ENCODE measurements around the gene TMEM134.
A peak's percentile ranks its signal among the peaks of the same experiment; 100 is the strongest.
"Not testable (repeated sequence)": the region's sequence is repeated elsewhere in the genome, so short reads cannot be mapped to it uniquely, and the experiment has no call there.

Gene TMEM134, protein sequence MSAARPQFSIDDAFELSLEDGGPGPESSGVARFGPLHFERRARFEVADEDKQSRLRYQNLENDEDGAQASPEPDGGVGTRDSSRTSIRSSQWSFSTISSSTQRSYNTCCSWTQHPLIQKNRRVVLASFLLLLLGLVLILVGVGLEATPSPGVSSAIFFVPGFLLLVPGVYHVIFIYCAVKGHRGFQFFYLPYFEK

DNA sequence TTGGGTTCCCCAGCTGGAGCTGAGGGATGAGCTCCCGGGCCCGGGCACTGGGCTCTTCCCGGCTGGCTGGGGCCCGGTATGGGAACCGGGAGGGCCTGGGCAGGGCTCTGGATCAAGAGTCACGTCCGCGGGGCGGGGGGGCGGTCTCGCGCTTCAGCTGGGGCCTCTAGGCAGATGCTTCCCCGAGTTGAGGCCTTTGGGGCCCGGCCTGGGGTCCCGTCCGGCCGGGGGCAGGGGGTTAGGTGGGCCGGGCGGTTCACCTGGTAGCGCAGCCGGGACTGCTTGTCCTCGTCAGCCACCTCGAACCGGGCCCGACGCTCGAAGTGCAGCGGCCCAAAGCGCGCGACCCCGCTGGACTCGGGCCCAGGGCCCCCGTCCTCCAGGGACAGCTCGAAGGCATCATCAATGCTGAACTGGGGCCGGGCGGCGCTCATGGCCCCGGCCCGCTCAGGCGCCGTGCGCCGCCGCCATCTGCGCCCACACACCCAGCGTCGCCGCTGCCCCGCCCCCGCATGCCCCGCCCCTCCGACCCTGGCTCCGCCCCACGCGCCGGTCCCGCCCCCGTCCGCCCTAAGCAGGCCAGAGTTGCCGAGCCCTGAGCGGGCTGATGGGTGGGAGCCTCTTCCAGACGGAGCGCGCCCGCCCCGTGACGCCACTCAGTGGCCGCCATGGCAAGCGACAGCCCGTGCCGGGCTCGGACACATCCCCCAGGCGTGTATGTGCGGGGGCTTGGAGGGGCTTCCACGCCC lies at the start of gene TMEM134:
Gene TMEM134, minus strand, starts transcription at position 493 of the 749 bp plus-strand sequence. Its CDS starts 59 bp downstream, at position 434.
- DNase-seq: peak; percentile 93

DNA sequence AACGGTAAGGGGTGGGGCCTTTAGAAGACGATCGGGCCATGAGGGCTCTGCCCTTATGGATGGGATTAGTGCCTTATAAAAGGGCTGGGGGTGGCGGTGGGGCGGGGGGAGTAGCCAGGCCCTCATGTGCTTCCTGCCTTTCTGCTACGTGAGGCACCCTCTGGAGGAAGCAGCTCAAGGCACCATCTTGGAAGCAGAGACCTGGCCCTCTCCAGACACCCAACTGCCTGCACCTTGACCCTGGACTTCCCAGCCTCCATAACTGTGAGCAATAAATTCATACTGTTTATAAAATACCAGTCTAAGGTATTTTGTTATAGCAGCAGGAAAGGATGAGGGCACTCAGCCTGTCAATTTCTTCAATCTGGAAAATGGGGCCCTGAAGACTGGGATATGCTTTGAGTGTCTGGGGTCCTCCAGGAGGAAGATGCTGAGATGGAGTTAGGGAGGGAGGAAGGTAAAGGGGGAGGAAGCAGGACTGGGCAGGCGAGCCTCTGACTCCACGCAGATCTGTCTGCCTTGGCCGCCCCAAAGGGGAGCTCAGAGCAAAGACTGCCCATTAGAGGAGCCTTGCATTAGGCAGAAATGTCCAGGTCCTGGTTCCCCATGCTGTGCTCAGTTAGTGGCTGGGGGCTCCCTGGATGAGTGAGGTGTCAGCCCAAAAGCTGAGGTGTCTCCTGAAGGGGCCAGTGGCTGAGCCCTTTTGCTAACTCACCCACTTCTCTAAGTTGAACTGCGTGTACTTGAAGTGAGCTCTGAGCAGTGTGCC lies 48.9 kb upstream of the TMEM134 start:
- no peak for DNase-seq

DNA sequence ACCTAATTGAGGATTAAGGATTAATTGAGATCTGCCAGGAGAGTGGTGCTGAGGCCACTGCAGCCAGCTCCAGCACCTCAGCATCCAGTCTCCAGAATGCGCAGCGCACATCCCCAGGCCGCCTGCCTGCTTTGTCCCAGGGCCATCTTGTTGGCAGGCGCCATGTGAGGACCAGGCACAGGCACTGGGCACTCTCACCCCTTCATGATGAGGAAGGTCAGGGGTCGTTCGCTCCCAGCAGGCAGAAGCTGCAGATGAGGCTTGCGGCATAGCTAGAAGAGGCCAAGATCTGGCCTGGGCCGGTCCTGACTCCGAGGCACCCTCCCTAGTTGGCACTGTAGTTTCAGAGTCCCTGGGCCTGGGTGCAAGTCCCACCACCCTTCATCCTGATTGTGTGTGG lies 47.8 kb upstream of the TMEM134 start:
- no peak for DNase-seq

DNA sequence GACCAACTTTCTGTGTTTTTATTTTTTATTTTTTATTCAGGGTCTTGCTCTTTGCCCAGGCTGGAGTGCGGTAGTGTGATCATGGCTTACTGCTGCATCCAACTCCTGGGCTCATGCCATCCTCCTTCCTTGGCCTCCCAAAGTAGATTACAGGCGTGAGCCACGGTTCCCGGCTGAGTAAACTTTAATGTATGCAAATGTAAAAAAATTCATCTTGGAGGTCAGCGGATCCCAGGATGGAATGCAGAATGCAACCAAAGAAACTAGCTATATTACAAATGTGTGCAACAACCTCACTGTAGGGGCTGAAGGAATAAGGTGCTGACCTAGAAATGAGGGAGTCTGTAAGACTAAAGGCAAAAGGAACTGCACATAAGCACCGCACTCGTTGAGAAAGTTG lies 45.1 kb upstream of the TMEM134 start:
- no peak for DNase-seq

DNA sequence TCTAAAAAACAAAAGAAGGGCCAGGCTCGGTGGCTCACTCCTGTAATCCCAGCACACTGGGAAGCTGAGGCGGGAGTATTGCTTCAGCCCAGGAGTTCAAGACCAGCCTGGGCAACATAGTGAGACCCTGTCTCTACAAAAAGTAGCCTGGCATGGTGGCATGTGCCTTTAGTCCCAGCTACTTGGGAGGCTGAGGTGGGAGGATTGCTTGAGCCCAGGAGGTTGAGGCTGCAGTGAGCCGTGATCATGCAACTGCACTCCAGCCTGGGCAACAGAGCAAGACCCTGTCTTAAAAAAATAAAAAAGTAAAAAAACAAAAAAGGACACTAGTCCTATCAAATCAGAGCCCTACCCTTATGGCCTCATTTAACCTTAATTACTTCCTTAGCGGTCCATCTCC lies 42.5 kb upstream of the TMEM134 start:
- not testable (repeated sequence) for DNase-seq

DNA sequence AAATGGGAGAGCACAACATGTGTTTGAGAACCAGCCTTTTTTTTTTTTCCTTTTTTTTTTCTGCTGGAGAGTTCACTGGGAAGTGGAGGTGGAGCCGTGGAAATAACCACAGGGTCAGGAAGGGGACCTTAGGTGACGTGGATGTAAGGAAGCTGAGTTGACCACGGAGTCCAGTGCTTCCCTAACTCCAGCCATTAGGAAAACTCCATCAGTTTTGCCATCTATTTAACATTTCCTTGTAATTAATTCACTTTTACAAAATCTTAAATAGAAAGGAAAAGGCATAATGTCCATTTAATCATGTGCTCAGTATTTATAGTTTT lies 40.9 kb upstream of the TMEM134 start:
- DNase-seq: no peak

DNA sequence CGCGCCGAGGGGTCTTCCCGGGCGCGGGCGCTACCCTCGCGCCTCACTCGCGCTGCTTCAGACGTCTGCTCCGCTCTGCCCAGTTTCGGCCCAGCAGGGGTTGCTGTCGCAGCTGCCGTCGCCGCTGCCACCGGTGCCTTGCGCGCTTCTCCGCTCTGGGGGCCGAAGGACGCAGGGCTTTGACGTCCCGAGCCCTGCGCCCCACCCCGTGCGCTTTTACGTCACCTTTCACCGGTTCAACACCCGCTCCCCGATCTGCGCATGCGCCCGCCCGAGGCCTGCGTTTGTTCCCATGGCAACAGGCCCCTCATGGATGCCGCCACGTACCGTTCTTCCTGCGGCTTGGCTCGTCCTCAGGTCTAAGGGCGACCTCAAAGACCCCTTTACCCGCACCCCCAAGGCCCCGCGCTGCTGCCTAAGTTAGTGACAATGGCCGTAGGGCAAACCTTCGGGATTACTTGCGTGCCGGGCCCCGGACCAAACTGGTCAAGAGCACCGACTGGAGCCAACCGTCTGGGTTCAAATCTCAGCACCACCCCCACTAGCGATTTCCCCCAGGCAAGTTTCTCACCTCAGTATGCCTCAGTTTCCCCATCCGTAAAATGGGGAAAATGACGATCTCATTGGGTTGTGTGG lies 39.6 kb upstream of the TMEM134 start:
- peak; percentile 98 for DNase-seq

DNA sequence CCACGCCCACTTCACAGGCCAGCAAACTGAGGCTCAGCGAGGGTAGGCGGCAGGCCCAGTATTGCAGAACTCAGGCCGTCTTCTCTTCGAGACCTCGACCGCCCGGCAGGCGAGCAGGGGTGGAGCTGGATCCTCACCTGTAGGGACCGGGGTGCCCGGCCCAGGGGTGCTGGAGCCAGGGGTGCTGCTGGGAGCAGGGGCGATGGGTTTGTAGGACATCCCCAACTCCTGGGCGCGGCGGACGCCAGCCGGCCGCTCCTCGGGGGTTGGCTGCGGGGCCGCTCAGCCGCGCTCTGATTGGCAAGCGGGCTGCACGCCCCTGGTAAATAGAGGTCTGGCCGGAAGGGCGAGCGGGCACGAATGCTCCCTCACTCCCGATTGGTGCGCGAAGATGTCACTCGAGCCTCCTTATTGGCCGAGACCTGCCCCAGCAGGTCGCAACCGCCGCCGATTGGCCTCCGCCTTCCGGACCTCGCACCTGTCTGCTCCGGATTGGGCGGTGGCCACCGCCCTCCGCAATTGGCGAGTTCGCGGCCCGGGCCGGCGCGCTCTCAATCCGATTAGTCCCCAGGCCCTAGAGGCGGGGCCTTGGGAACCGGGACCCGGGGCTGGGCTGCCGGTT lies 38.9 kb upstream of the TMEM134 start, which contains the start of gene CDK2AP2:
Gene CDK2AP2, minus strand, starts transcription at position 299 of the 622 bp plus-strand sequence. Its CDS starts 80 bp downstream, at position 219.
- peak; percentile 99 for DNase-seq

DNA sequence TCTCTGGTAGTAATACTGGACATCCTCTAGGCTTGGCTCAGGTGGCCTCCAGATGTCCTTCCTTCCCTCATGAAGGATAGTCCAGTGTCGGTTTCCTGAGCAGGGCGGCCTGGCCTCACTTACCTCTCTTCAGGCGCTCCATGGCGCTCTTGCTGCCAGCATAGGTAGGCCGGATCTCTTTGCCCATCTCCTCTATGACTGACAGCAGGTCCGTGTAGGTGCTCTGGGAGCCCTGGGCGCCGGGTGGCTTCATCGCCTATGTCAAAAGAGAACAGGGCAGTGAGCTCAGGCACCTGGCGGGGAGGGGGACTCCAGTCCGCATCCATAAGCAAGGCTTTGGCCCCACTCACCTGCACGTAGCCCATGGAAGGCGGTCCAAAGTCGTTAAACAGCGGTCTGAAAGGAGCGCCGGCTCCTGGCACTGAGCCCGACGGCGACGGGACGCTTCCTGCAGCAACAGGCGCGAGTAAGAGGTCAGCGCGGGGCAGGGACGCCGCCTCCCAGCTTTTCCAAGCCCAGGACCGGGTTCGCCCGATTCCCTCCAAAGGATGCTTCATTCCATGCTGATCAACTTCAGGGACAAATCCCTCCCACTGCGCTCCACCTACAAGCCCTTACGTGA lies 38.3 kb upstream of the TMEM134 start:
- DNase-seq: no peak

DNA sequence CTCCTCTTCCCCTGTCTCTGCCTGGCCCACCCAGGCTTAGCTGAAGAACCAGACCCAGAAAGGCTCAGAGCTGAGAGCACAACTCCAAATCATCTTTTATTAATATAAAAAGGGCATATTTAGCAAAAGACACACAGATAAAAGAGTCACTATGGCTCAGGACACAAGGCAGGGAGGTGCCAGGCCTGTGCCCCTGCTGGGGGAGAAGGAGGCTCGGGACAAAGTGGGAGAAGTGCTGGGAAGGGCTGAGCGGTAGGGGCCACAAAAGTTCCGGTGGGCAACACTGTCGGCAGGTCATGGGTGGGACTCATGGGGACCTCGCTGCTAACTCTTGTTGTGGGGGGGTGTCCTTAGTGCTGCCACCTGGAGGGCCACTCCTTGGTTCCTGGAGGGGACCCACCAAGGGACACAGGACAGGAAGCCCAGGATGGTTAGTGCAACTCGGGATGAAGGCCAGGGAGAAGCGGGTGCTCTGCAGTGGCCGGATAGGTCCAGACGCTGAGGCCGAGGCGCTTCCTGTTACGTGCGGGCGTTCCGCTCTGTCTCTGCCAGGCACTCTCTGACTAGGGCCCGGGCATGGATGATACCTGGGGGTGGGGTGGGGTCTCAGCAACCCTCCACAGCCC lies 37.5 kb upstream of the TMEM134 start:
- DNase-seq: no peak

DNA sequence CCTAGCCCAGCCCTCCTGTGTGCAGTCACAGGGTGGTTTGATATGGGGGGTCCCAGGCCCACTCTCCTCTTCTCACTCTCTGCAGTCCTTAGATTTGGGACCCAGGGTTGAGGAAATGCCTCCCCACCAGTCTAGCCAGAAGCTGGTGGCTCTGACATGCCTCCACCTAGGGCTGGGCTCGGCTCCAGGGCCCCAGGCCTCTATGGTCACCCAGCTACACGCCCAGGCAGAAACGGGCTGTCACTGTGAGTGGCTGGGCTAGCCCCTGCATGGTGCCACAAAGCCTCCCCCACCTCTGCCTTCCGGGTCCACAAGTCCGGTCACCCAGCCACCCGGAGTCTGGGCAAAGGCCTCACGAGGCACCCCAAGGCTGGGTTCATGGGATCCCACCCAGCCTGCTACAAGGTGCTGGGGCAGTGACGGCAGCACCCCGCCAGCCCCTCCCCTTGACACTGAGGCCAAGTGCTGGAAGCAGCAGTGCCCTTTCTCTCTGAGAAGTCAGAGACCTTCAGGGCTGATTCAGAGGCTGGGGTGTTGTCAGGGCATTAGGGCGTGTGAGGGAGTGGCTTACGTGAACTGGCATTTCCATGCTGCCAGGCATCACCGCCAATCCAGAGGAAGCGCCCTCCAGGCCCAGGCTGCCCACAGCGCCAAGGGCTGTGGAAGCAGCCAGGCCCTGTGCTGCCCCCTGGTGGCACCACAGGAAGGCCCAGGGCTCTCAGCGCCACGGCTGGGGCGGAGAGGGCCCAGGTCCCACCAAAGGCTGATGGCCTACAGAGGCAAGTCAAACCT lies 36.8 kb upstream of the TMEM134 start:
- DNase-seq: peak; percentile 97

DNA sequence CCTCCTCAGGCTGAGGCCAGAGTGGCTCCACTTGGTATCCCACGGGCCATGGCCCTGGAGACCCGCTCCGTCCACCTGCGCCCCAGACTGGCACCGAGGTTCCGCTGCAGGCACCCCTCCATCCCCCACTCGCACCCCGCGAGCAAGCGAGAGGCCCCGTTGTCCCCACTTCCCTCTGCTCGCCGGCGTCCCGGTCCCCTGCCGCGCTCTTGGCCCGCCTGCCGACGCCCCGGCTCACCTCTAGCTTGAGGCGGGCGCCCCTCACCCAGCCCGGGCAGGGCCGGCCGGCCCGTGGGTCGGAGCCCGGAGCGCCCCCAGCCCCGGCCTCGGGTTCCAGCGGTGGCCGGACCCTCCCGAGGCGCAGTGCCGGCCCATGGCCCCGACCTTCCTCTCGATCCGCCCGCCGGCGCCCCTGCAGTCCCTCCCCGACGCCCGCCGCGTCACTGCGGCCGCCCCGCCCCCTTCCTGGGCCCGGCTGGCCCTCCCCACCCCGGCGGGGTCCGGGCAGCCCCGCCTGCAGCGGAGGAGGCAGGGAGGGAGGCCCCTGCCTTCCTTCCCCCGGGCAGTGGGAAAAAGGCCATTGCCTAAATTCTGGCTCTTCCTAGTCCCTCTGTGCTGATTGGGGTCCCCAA lies 36.0 kb upstream of the TMEM134 start, which contains the start of gene PITPNM1:
Gene PITPNM1, minus strand, starts transcription at position 414 of the 632 bp plus-strand sequence. CDS start 1,183 bp downstream, outside the sequence.
- DNase-seq: peak; percentile 69

DNA sequence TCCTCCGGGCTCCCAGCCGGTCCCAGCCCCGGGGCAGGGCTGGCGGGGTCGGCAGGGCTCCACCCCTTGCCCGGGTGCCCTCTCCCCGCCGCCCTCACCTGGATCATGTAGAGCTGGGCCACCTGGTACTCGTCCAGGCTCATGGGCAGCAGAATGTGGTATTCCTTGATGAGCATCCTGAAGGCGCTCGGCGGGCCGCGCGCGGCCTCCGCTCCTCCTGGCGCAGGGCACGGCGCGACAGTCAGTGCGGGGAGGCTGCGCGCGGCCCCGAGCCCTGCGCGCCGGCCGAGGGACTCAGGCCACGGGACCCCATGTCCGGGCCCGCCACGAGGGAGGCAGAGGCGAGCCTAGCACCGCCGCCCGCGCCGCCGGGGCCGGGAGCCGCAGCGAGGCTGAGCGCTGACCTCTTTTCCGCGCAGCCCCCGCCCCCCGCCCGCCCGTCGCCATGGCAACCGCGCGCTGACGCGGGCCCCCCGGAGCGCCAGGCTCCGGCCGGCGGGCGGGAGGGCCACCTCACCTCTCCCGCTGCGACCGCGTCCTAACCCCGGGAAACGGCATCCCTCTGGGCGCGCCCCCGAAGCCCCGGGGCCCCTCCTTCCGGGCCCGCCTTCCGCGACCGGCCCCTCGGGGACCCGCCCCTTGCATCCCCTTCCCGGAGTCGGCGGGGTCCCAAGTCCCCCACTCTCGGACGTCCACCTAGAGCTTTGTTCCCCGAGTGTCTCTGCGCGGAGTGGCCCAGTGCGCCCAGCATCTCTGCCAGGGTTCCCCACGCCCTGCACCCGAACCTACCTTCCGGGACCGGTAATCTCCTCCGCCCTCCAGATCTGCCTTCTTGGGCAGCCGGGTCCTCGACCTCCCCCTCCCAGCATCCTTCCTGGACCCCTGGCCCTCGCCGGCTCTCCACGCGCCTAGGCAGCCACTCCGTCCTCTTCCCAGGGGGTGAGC lies 35.2 kb upstream of the TMEM134 start:
- DNase-seq: no peak

DNA sequence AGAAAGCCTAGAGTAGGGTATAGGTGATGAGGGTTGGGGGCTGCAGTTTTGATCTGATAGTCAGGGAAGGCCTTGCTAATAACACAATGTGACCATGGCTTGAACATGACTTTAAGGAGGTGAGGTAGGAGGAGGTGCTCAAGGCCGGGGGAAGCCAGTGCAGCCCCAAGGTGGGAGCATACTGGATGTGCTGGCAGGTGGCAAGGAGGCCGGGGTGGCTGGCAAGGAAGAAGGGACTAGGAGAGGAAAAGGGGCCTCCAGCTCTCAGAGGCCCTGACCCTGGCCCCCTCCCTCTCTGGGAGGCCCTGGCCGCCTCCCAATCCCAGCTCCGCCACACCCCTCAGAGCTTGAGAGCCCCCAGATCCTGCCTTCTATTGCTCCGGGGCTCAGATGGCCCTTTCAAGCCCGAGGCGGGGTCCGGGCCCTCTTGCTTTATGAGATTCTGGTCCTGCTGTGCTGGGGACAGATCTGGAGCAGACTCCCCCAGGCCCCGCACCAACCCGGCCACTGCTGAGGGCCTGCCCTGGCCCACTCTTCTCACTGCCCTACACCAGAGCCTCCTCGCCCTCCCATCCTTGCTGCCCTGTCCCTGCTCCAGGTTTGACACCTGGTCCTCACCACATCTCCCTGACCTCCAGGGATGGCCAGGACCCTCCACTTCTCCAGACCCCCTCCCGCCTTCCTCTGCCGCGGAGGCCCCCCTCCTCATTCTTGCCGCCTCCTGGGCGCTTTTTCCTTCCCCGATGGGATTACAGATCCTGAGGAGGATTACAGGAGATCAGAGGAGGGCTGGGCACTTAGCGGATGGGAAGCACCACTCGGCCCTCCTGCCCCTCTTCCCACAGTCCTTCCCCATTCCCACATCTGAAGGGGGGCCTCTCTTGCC lies 34.3 kb upstream of the TMEM134 start:
- DNase-seq: no peak

DNA sequence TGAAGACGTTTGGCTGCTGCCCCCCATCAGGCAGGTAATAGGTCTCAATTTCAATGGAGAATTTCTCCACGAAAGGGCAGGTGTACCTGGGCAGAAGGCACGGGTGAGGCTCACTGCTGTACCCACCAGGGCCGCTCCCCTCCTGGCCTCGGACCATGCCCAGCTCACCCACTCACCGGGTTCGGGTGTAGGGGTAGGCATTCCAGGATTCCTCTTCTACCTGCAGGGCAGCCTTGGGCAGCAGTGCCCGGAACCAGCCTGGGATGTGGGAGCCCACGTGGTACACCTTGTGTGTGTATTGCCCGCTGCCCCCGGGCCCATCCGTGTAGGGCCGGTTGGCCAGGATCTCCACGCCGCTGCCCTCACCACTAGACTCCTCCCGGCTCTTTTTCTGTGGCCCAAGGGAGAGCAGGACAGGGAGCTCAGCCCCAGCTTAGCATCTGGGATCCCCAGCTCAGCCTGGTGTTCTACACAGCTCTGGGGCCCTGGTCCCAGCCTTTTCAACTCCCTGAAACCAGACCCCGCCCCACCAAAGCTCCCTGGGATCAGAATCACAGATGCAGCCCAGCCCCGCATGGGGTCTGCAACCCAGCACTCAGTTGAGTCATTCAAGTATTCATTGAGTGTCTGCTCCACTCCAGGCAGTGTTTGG lies 33.4 kb upstream of the TMEM134 start:
- no peak for DNase-seq

DNA sequence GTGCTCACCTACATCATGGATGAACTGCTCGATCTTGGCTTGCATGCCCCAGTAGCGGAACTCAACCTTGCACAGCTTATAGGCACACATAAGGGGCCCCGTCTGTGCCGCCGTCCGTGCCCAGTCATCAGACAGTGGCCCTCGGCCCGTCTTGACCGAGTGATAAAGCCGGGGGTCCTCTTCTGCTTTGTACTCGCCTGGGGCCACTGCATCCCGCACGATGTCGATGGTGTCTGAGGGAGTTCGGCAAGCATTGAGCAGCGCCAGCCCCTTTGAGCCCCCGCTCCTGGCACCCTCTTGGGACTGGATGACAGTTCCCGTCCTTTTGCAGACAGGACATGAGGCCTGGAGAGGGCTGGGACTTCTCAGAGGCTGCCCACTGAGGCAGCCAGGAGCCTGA lies 32.8 kb upstream of the TMEM134 start:
- no peak for DNase-seq
